ENCODE measurements around the gene SMG5.
A peak's percentile ranks its signal among the peaks of the same experiment; 100 is the strongest.
"Not testable (repeated sequence)": the region's sequence is repeated elsewhere in the genome, so short reads cannot be mapped to it uniquely, and the experiment has no call there.

Gene SMG5

GRCh38 chr1:156241926-156242325 lies 40.7 kb downstream of the SMG5 start, which contains the start of gene BGLAP:
BGLAP (plus strand) TSS chr1:156242184; CDS start chr1:156242232, 48 bp downstream.
- no peak for DNase-seq

- no peak for DNase-seq
These were observed 41.3 kb downstream of the SMG5 start for GRCh38 chr1:156241311-156241811.

GRCh38 chr1:156238248-156238647 lies 44.4 kb downstream of the SMG5 start:
- no peak for DNase-seq

GRCh38 chr1:156236164-156236563 lies 46.5 kb downstream of the SMG5 start:
- no peak for DNase-seq

GRCh38 chr1:156233426-156234127 lies 49.0 kb downstream of the SMG5 start:
- no peak for DNase-seq

- no peak for DNase-seq
These were observed 50.3 kb downstream of the SMG5 start for GRCh38 chr1:156232201-156232894.

- no peak for DNase-seq
These were observed 52.2 kb downstream of the SMG5 start for GRCh38 chr1:156230473-156230837.

- DNase-seq = no peak
These were observed 52.7 kb downstream of the SMG5 start for GRCh38 chr1:156229809-156230472.

GRCh38 chr1:156228501-156228900 lies 54.1 kb downstream of the SMG5 start:
- DNase-seq = peak; percentile 80

GRCh38 chr1:156226782-156227181 lies 55.8 kb downstream of the SMG5 start:
- DNase-seq = no peak

- DNase-seq = peak; percentile 87
These were observed 56.5 kb downstream of the SMG5 start for GRCh38 chr1:156226116-156226538.

GRCh38 chr1:156225677-156226014 lies 57.0 kb downstream of the SMG5 start:
- no peak for DNase-seq

GRCh38 chr1:156221986-156222692 lies 60.5 kb downstream of the SMG5 start:
- DNase-seq = no peak

- DNase-seq = no peak
These were observed 62.4 kb downstream of the SMG5 start for GRCh38 chr1:156220226-156220625.

GRCh38 chr1:156217871-156218270 lies 64.8 kb downstream of the SMG5 start:
- DNase-seq = peak; percentile 62

GRCh38 chr1:156216361-156217086 lies 66.1 kb downstream of the SMG5 start:
- DNase-seq = not testable (repeated sequence)

GRCh38 chr1:156214024-156214748 lies 68.4 kb downstream of the SMG5 start:
- no peak for DNase-seq

GRCh38 chr1:156213644-156213966 lies 69.0 kb downstream of the SMG5 start:
- DNase-seq = no peak

GRCh38 chr1:156212833-156213643 lies 69.6 kb downstream of the SMG5 start, which contains the start of gene PMF1:
PMF1 (plus strand) TSS chr1:156213007; CDS start chr1:156213016, 9 bp downstream.
- DNase-seq = peak; percentile 98

GRCh38 chr1:156212130-156212529 lies 70.5 kb downstream of the SMG5 start:
- DNase-seq = no peak

- DNase-seq = no peak
These were observed 71.4 kb downstream of the SMG5 start for GRCh38 chr1:156211243-156211642.
